Right atrium auricular region (tissue), 2 donors: ENCODE results near the gene MFSD2A. TPM values are rescaled to one million over a fixed set of nuclear protein-coding genes. Genes with fewer than 3 reads are reported as not detected.
"Not testable (repeated sequence)": the region's sequence is repeated elsewhere in the genome, so short reads cannot be mapped to it uniquely, and the experiment has no call there.

Experiments used
- DNase-seq: peaks from one replicate; pipeline ENCODE4 v3.0.0-alpha.2; 2019; ENCODE audit warnings: low spot score
- H3K27ac ChIP-seq, 2 donors: fragments of 200-600 bp; sonication (generic); 1 replicate in 1 of 2; 2 replicates in 1 of 2; pipeline ENCODE4 v1.5.1; 2016 to 2019
- H3K27me3 ChIP-seq, 2 donors: fragments of 200-600 bp; sonication (generic); one replicate each; pipeline versions ENCODE4 v1.5.1 to v1.6.0; 2017 to 2019
- H3K36me3 ChIP-seq: fragments of 200-600 bp; sonication (generic); one replicate; pipeline ENCODE4 v1.5.1; 2016
- H3K4me1 ChIP-seq, 2 donors: fragments of 200-600 bp; sonication (generic); one replicate each; pipeline versions ENCODE4 v1.5.1 to v1.6.0; 2017 to 2019
- H3K4me3 ChIP-seq, 2 donors: fragments of 200-600 bp; sonication (generic); 1 replicate in 1 of 2; 2 replicates in 1 of 2; pipeline ENCODE4 v1.5.1; 2017 to 2019; ENCODE audit warnings: mild to moderate bottlenecking in 1 of 2, moderate library complexity in 1 of 2
- H3K9me3 ChIP-seq, 2 donors: fragments of 200-600 bp; sonication (generic); one replicate each; pipeline ENCODE4 v1.5.1; 2019
- CTCF ChIP-seq, 2 donors: fragments of 200-600 bp; sonication (generic); IDR thresholded peaks; one replicate each; pipeline ENCODE4 v1.5.1; 2019; ENCODE audit warnings: antibody characterized with exemption in 2 of 2
- total RNA-seq, 2 donors: library from RNA; depleted of rRNA; stranded (reverse); fragments of >200 nt; gene quantifications; one replicate each; pipeline ENCODE4 v1.1.0, GENCODE V29; 2016

Gene MFSD2A
- total RNA-seq, 2 donors from 2014 or later, result 2.6 to 5.1 TPM

- no peaks in the 10 kb centered on the region for H3K36me3 ChIP-seq
- no peak overlapping the region for H3K4me3 ChIP-seq
- no peak overlapping the region for H3K27ac ChIP-seq
- TF ChIP-seq CTCF (IDR thresholded peaks at IDR 0.05), result no peak
- H3K9me3 ChIP-seq, result no peaks in the 10 kb centered on the region
- peaks cover 0 to 25% of the 10 kb centered on the region in 2 donors for H3K4me1 ChIP-seq
- no peaks in the 10 kb centered on the region for H3K27me3 ChIP-seq
- DNase-seq, result no peak
Observed at GRCh38 chr1:39958403-39959200, 3.7 kb downstream of the MFSD2A start.

- Histone ChIP-seq H3K4me3 (no peak overlapping the region), H3K36me3 (no peaks in the 10 kb centered on the region), H3K9me3 (no peaks in the 10 kb centered on the region), H3K4me1 (peaks cover 0 to 17% of the 10 kb centered on the region in 2 donors), H3K27ac (no peak overlapping the region), H3K27me3 (no peaks in the 10 kb centered on the region)
- DNase-seq, result no peak
- TF ChIP-seq CTCF (IDR thresholded peaks at IDR 0.05), result no peak
Observed at GRCh38 chr1:39959651-39960333, 4.8 kb downstream of the MFSD2A start.

DNA sequence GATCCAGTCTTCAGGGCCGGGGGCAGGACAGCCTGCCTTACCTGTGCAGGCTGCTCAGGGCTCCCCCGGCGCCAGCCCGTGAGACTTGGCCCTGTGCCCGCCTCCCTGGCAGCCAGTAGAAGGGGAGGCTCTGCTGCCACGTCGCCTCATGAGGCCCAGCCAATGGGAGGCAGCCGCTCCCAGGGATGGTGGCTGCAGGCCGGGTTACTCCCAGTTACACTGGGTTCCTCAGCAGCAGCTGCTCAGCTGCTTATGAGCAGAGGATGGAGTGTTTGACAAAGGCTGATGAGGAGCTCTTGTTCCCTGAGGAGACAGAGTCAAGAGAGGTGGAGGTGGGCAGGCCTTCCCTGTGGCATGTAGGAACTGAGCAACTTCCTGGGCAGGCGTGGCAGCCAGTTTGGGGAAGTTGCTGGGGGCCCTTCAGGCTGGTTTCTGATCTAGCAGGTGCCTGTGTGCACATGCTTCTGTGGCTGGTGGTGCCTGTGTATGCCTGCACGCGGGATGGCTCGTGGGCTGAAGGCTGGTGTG, 5.5 kb downstream of the MFSD2A start:
- DNase-seq, result no peak
- H3K4me1 ChIP-seq, result peaks cover 0 to 9% of the 10 kb centered on the region in 2 donors
- TF ChIP-seq CTCF (IDR thresholded peaks at IDR 0.05), result no peak
- no peaks in the 10 kb centered on the region for H3K9me3 ChIP-seq
- no peak overlapping the region for H3K4me3 ChIP-seq
- H3K27me3 ChIP-seq, result no peaks in the 10 kb centered on the region
- H3K36me3 ChIP-seq, result no peaks in the 10 kb centered on the region
- no peak overlapping the region for H3K27ac ChIP-seq

DNA sequence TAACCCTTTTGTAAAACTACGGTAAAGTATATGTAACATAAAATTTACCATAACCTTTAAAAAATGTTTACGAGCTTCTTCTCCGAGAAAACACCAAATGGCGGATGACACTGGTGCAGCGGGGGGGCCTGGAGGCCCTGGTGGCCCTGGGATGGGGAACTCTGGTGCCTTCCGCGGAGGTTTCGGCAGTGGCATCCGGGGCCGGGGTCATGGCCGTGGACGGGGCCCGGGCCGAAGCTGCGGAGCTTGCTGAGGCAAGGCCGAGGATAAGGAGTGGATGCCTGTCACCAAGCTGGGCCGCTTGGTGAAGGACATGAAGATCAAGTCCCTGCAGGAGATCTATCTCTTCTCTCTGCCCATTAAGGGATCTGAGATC, 7.5 kb downstream of the MFSD2A start:
- DNase-seq, result no peak
- no peaks in the 10 kb centered on the region for H3K4me1 ChIP-seq
- no peaks in the 10 kb centered on the region for H3K9me3 ChIP-seq
- no peak overlapping the region for H3K27ac ChIP-seq
- H3K4me3 ChIP-seq, result no peak overlapping the region
- H3K36me3 ChIP-seq, result no peaks in the 10 kb centered on the region
- TF ChIP-seq CTCF (IDR thresholded peaks at IDR 0.05), result no peak
- no peaks in the 10 kb centered on the region for H3K27me3 ChIP-seq

GRCh38 chr1:39962964-39963363, 8.0 kb downstream of the MFSD2A start:
- not testable (repeated sequence) for H3K9me3 ChIP-seq, H3K27ac ChIP-seq, H3K4me3 ChIP-seq, H3K36me3 ChIP-seq, H3K4me1 ChIP-seq, DNase-seq, H3K27me3 ChIP-seq

DNA sequence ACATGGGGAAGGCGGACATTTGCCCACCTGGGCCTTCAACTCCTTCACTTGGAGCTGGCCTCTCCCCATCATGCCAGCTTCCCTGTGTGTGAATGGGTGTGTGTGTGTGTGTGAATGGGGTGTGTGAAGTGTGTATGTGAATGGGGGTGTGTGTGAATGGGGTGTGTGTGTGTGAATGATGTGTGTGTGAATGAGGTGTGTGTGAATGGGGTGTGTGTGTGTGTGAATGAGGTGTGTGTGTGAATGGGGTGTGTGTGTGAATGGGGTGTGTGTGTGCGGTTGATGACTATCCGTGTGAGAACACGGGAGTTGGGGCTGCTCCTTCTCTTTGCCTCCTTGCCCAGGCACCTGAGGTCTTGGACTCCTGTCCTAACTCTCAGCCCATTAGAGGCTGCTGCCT, 9.6 kb downstream of the MFSD2A start:
- DNase-seq, result no peak
- Histone ChIP-seq H3K27ac (no peak overlapping the region), H3K4me3 (no peak overlapping the region), H3K9me3 (no peaks in the 10 kb centered on the region), H3K4me1 (no peaks in the 10 kb centered on the region), H3K27me3 (no peaks in the 10 kb centered on the region), H3K36me3 (no peaks in the 10 kb centered on the region)
- TF ChIP-seq CTCF (IDR thresholded peaks at IDR 0.05), result no peak
